Measurements from ENCODE around the gene E2F8.
A peak's percentile ranks its signal among the peaks of the same experiment; 100 is the strongest.

Gene E2F8

GRCh38 chr11:19220903-19221724 is 19.6 kb downstream of the E2F8 start:
- DNase-seq (ENCODE audit: low read depth) = no peak

DNA sequence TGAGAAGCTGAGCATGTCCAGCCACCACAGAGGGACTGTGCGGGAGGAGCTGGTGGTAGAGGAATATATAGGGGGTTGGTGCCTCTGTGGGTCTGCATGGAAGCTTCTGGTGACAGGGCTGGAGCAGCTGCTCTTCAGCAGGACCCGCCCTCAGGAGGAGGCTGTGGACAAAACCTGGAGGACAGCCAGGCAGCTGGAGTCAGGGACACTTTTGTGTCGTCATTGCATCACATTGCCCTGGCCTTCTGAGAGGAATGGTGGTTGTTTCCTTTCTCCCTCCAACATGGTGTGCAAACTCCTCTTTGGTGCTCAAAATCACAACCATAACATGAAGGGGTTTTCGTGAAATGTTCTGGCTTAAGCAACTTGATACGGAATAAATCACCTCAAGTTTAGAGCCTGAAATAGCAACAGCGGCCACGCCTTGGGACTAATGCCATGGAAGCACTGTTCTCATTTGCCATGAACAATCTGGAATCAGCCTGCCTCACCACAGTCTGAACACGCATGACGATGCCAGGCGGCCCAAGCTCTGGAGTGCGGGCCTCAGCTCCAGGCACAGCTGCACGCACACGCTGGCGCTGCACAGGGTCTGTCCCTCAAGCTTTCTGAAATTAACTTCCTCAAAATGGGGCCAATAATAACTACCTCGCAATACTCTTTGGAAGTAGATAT is 21.8 kb downstream of the E2F8 start:
- no peak for DNase-seq (ENCODE audit: low read depth)

DNA sequence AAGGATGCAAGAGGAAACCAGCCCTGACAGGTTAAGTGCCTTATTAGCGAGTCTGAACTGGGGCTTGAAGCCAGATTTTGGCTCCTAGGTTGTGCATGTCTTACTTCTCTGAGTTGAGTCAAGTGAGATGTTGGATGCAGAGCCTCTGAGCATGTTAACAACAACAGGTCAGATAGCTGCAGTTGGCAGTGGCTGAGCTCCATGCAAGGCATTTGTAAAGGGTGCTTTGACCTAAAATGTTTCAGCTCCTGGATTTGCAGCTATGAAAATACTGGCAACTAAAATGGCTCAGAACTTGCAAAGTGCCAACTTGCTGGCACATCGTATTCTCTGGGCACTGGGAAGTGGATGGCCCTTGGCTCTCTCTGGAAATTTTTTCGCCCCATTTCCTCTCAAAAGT is 22.5 kb downstream of the E2F8 start:
- DNase-seq (ENCODE audit: low read depth) = no peak

DNA sequence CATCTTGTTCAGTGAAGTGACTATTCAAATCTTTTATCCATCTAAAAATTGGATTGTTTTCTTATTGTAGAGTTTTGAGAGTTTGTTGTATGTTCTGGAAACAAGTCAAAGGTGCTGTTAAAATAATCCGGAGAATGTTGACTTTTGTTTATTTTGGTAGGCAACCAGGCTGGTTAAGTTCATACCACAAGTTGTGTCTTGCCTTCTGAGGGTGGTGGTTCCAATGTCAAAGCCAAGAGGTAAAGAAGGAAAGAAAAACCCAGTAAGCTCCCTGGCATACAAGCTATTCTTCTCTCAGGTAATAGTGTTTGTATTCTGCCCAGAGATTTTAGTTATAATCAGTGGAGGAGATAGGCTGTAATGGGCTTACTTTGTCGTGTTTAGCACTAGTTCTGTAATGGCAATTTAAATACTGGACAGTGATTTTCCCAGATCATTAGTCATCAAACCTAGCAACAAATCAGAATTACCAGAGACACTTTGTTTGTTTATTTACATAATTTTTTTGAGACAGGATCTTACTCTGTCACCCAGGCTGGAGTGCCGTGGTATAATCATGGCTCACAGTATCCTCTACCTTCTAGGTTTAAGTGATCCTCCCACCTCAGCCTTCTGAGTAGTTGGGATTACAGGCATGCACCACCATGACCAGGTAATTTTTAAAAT is 23.9 kb downstream of the E2F8 start:
- DNase-seq (ENCODE audit: low read depth) = no peak

DNA sequence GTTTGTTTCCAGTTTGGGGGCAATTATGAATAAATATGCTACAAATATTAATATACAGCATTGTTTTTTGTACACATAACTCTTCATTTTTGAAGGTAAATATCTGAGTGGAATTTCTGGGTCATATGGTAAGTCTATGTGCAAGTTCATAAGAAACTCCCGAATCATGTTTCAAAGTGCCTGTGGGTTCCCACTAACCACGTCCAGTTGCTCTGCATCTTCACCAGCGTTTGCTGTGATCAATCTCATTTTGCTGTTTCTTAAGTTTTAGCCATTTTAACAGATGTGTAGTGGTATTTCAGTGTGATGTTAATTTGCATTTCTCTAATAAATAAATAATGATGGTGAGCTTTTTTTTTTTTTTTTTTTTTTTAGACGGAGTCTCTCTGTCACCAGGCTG is 24.7 kb downstream of the E2F8 start:
- DNase-seq (ENCODE audit: low read depth) = no peak

DNA sequence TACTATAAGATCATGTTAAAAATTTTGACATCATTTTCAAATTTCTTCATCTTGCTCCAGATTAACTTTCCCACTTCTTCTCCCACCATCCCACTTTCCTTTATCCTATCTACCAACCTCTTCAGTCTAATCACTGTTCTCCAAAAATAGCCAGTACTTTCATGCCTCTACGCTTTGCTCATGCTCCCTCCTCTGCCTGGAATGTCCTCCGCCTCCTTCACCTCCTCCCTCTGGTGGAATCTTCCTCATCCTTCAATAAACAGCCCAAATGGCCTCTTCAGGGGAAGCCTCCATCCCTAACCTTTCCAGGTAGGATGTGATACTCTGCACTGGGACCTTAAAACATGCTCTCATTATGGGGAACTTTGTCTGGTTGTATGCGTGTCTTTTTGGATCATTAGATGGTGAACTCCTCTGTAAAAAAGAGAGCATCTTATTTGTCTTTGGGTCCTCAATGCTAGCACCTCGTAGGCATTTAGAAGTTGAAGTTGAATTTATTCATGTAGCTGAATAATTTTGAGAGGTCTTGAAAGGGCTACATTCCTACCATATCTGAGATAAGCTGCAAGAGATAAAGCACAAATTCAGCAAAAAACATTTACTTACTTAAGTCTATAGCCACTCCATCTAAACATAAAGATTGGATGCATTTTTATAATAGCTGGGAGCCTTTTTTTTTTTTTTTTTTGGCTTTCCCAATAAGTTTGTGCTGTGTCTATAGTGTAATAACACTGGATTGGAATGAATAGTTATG is 31.0 kb downstream of the E2F8 start:
- peak; percentile 31 for DNase-seq (ENCODE audit: low read depth)

DNA sequence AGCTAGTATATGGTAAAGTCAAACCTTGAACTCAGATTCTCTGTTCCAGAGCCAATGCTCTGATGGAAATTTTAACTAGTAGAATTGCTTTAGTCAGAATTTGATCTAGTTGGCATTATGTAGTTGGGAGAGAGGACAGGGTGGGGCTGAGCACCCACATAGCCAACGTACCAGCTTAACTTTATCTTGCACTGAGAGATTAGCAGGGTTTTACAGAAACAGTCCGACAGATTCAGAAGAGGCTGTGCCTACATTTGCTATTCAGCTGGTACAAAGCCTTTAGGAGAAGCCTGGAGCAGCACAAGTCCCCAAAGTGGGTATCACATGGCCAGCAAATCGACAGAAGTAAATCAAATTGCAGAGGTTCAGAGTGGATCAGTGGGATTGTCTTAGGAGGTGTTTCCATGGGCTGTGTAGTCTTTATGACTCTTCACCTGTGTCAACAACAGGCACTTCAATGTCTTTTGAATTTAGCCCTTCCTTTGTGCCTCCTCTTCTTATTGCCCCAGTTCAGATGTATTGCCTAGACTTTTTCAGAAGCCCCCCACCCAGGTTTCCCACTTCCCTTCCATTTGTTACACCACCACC is 31.7 kb downstream of the E2F8 start:
- DNase-seq (ENCODE audit: low read depth) = no peak

- DNase-seq (ENCODE audit: low read depth) = no peak
Measured at GRCh38 chr11:19208181-19208580, 32.6 kb downstream of the E2F8 start.

DNA sequence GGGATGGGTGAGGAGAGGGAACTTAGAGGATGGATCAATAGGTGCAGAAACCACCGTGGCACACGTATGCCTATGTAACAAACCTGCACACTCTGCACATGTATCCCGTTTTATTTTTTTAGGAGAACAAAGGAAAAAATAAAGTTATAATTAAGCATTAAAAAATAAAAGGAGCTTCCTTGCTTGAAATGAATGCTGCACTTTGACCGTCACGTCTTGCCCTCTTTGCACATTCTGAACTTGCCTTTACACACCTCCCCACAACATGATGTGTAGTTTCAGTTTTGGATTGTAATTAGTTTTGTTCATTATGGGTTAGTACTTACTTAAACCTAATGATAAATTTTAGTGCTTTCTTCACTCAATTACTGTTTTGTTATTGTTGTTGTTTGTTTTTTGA is 35.9 kb downstream of the E2F8 start:
- DNase-seq (ENCODE audit: low read depth) = no peak

DNA sequence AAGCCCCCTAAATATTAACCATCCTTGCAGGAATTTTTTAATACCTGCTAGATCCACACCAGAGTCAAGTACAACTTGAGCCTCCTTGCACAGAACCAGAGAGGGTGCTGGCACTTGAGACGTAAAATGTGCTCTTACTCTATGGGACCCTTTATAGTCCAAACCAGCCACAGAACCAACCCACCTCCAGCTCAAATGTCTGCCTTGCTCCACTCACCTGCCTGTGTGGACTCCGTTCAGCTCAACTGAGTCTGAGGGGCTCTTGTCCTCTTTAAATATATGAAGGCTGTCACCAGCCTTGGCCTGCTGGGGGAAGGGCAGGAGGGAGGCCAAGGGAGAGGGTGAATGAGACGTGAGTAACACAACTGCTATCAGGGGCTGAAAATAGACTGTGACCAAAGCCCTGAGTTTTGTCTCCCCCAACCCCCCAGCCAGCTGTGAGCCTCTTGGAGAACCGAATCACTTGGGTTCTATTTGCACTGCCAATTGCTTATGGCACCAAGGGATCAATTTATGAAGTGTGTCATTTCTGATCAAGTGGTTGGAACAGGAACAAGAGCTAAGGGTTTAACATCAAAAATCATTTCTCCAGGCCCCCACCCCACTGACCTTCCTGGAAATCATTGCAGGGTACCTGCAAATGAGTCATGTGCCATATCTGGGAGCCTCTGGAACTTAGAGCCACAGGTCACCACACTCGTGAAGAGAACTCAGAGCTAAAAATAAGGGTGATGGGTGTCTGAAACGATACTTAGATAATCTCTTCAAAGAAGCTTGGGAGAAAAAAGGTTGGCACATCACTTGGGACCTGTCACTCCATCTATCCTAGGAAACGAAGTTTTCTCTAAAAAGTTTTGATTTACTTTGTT is 38.8 kb downstream of the E2F8 start, which contains the start of gene CSRP3:
CSRP3 (minus strand) TSS at position 247 of the 869 bp plus-strand sequence. CDS start 9,535 bp downstream, outside the sequence.
- DNase-seq (ENCODE audit: low read depth) = no peak

DNA sequence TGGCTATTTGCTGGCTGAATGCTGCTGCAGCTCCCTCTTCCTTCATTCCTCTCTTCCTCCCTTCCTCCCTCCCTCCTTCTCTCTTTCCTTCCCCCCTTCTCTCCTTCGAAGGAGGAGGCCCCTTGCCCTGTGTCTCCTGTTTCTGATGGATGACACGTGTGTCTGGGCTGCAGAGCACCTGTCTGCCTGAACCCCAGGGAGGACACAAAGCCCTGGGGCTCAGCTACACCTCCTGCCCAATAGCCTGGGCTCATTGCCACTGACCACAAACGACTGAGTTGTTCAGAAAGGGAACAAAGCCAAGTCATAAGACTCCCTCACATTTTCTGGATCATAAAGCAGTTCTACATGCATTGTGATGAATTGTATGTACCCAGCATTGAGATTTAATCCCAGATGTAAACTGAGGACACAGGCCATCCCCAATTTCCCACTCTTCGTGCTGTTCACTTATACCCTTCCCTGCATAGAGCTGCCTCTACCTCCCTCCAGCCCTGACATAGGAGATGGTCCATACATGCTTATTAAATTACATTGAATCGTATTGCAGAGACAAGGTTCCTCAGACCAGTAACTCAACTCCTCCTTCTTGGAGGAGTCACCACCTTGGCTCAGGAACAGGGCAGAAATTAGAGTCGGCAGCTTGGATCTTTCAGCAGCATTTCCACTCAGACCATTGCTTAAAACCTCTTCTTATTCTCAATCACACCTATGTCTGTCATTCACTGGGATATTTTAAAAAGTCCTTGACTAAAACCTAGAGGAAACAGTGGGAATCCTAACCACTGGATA is 40.1 kb downstream of the E2F8 start:
- DNase-seq (ENCODE audit: low read depth) = peak; percentile 41

- no peak for DNase-seq (ENCODE audit: low read depth)
Measured at GRCh38 chr11:19199771-19200170, 41.0 kb downstream of the E2F8 start.

DNA sequence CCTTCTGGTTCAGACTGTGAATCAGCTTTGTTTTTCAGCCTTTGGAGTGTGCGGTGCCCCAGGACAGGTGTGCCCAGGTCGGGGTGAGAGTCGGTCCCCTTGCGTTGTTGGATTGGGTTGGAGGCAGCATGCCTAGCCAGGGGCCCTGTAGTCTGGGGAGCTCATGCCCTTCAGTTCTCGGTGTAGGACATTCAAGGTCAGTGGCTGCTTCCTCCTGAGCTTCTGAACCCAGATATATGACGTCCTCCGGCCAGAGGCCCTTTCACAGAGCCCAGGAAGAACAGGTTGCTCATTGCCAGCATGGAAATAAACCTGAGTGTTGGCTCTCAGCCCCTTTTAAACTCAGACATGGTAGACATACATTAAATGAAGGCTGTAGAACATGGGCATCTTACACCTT is 41.7 kb downstream of the E2F8 start:
- DNase-seq (ENCODE audit: low read depth) = no peak

DNA sequence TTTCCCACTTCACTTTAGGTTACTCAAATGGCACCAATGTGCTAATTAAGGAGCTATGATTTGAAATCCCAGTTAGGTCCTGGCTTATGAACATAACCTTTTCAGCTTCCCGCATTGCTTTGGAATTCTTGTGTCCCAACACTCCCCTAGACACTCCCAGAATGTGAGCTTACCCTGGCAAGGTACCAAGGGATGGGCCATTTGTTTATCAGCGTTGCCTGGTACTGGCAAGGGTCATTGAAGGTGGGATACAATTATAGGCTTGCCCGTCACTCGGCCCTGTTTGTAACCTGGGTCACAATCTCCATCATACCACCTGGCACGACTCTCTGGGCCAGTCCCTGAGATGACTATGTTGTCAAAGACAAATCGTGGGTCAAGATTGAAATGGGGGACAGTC is 44.3 kb downstream of the E2F8 start:
- no peak for DNase-seq (ENCODE audit: low read depth)

GRCh38 chr11:19194620-19195308 is 46.0 kb downstream of the E2F8 start:
- DNase-seq (ENCODE audit: low read depth) = no peak

- DNase-seq (ENCODE audit: low read depth) = no peak
Measured at GRCh38 chr11:19193916-19194315, 46.8 kb downstream of the E2F8 start.

DNA sequence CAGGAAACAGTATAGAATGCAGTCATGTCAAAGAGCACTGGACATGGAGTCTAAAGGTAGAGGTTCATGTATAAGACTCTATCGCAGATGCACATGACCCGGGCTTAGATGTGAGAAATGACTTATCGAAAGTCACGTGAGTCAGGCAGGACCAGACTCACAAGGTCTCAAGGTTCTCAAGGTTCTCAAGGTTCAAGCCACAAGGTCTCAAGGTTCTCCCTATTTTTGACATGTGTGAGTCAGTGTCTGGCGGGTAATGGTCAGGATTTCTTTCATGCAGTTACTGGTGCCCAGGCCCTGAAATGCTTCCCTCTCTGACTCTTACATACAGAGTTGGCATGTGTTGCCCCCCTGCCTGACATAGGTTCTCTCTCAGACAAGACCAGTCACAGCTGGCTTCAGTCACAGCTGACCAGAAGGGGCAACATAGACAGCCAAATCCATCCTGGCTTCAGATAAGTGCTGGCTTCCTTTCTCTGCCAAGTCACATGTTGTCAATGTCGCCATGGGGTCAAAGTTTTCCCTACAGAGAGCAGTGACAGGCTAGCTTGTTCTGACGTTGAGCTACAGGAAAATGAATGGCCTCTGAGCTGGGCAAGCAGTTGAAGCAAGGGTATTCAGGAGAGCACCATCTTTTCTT is 49.1 kb downstream of the E2F8 start:
- DNase-seq (ENCODE audit: low read depth) = no peak

DNA sequence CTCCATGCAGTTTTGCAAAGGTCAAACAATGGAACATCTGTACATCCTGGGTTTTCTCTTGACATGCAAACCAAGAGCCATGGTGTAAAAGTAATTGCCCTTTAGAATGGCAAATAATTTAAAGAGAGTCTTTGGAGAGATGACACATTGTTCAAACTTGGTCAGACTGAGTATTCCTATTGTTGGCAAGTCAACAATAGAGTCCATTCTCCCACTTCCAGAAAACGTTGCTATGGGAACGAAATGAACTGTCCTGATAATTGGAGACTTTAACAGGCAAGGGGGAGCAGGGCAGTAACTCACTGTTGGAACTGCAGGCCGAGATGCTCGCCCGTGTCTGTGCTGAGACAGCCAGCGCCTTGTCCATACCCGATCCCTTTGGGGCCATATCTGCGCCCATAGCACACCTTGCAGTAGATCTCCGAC is 52.9 kb downstream of the E2F8 start:
- no peak for DNase-seq (ENCODE audit: low read depth)
